HK-2 (cell line): Measurements from ENCODE around the gene ETDC.
A peak's percentile ranks its signal among the peaks of the same experiment; 100 is the strongest.
"Not testable (repeated sequence)": the region's sequence is repeated elsewhere in the genome, so short reads cannot be mapped to it uniquely, and the experiment has no call there.

Experiments
- DNase-seq: peaks from one replicate; pipeline ENCODE4 v3.0.0-alpha.2; 2018; ENCODE audit not compliant: unreplicated experiment

The ETDC gene

DNA sequence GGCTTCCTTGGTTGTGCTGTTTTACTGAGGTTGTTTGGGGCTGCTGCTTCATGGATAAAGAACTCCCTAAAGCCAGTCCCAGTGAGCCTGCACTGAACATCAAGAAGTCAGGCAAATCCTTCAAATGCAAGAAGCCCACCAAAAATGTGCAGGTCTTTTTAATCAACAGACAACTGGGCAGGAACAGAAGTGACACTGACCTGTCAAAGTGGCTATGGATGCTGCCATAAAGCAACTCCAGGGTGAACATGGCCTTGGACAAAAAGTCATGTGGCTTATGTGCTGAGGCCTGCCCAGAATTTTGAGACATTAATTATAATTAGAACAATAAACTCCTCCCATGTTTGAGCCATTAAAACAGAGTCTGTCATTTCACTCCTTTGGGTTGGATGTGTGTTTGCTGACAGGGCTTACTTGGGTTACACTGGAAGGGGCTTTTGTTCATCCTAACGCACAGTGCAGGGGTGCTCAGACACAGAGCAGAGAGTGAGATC is at the start of gene ETDC:
Gene ETDC (plus strand): TSS at position 51 of the 494 bp plus-strand sequence. CDS start 0 bp downstream, at position 51.
- no peak for DNase-seq

DNA sequence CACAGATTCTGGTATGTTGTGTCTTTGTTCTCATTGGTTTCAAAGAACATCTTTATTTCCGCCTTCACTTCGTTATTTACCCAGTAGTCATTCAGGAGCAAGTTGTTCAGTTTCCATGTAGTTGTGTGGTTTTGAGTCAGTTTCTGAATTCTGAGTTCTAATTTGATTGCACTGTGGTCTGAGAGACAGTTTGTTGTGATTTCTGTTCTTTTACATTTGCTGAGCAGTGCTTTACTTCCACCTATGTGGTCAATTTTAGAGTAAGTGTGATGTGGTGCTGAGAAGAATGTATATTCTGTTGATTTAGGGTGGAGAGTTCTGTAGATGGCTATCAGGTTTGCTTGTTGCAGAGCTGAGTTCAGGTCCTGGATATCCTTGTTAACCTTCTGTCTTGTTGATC is 48.3 kb upstream of the ETDC start:
- not testable (repeated sequence) for DNase-seq

DNA sequence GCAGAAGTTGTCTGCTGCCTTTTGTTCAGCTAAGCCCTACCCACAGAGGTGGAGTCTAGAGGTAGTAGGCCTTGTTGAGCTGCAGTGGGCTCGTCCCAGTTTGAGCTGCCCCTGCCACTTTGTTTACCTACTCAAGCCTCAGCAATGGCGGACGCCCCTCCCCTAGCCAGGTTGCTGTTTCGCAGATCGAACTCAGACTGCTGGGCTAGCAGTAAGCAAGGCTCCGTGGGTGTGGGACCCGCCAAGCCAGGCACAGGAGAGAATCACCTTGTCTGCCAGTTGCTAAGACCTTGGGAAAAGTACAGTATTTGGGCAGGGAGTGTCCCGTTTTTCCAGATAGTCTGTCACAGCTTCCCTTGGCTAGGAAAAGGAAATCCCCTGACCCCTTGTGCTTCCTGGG is 45.9 kb upstream of the ETDC start:
- not testable (repeated sequence) for DNase-seq

DNA sequence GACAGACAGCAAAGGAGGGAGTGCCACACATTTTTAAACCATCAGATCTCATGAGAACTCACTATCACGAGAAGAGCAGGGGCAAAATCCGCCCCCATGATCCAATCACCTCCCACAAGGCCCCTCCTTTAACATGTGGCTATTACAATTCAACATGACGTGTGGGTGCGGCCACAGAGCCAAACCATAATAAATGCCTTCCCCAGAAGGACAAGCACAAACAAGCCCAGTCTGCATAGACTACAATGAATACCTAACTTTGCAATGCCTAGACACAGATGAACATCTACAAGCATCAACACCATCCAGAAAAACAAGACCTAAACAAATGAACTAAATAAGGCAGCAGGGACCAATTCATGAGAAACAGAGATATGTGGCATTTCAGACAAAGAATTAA is 45.1 kb upstream of the ETDC start:
- no peak for DNase-seq

DNA sequence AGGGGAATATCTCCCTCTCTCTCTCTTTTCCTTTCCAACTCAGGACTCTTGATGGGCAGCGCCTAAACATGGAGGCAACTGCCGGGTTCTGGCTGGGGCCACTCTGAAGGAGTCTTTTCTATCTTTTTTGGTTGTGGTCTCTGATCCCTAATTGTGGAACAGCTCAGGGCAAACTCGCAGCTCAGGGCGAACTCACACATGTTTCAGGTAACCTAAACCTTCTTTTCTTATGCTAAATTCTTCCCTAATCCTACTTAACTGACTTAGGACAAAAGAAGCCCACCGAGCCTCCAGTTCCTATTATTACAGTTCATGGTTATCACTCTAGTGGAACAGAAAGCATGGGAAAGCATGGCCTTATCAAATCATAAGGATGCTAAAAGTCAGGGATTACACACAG is 36.1 kb upstream of the ETDC start:
- DNase-seq = no peak

DNA sequence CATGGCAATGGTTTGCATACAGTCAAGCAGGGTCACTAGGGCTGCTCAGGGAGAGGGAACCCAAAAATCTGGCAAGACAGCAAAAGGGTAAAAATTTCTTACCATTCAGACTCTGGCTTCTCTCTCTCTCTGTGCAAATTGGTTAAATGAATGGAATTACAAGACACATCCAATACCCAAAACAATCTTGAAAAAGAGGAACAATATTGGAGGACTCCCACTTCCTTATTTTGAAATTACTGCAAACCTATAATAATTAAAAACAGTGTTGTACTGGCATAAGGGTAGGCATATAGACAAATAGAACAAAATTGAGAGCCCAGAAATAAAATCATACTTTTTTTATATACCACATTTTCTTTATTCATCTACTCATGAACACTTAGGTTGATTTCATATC is 33.3 kb upstream of the ETDC start:
- DNase-seq = no peak

DNA sequence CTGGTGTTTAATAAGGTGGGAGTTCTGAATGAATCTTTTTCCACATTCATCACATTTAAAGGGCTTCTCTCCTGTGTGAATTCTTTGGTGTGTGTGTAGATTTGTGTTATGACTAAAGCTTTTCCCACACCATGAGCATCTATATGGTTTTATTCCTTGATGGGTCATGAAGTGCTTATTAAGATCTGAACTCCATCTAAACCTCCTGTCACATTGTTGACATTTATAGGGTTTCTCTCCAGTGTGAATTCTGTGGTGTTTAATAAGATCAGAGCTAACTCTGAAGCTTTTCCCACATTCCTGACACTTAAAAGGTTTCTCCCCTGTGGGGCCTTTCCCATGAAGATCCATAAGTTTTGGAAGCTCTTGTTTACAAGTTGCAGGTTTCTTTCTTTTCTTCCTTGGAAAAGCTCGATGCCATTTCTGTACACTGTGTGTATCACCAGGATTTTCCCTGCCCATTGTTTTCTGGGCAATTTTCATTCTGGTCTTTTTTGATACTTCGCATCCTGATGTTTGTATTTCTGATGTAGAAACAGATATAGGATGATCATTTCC is 21.9 kb upstream of the ETDC start:
- DNase-seq = no peak

DNA sequence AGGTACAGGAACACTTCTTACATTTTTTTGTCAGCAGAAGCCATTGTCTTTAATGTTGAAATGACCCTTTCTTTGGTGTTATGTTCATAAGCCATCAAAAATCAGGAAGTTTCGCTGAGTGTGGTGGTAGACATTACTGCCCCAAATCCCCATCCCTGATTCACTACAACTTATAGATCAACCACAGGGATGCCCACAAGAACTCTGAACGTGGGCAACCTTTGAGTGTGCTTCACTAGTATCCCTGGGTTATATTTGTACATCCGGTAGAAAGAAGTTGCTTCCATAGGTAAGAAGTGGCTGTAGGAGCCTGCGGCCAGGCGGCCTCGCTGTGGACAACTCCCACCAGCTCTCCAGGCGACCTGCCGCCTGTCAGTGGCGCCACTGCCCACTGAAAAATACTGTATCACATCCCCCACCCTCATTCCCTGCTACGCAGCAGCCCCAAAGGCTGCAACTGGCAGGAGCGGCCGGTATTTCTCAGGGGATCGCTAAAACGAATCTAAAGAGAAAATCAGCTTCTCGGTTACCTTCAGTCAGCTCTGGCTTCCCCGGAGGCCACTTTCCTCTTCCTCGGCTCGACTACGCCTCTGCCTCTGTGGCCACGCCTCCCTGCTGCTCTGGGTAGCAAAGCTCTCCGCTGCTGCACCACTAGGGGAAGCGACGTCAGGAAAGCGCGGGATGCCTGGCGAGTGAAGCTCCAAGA is 13.9 kb upstream of the ETDC start:
- DNase-seq = no peak

DNA sequence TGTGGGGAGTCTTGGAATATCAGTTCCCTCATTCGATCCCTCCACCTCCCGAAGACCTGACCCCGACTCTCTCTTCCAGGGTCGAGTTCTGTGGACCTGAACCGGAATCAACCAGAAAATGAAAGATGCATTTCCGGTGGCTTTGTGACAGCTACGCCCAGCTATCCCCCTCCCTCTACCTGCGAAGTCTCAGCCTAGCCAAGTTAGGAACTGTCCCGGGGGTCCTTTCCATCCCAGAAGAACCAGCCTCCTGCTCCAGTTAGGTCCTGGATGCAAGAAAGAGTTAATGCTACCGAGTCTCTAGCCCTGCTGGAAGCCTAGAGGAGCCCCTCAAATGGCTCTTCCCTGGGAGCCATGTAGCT is 13.4 kb upstream of the ETDC start:
- DNase-seq = no peak

DNA sequence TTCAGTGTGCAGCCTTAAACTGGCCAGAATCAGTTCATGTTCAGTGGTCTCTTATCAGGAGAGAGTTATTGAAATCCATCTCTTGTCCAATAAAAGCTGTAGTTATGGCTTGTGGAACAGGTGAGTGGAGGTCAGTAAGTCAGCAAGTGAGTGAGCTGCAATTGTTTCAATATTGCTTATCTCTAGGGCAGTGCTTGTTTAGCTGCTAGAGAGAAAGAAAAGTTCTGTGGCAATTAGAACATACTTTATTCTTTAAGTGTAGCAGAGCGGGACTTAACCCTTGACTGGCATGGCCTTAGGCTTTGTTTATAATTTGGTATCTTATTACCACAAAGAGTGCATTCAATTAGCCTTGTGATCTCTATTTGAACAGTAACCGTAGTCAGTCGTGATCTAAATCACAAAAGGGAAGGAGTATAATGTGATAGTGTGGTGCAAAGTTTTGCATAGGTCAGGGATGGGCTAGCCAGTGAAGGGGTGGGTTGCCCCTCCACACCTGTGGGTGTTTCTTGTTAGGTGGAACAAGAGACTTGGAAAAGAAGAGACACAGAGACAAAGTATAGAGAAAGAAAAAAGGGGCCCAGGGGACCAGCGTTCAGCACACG is 6.9 kb upstream of the ETDC start:
- DNase-seq = no peak

DNA sequence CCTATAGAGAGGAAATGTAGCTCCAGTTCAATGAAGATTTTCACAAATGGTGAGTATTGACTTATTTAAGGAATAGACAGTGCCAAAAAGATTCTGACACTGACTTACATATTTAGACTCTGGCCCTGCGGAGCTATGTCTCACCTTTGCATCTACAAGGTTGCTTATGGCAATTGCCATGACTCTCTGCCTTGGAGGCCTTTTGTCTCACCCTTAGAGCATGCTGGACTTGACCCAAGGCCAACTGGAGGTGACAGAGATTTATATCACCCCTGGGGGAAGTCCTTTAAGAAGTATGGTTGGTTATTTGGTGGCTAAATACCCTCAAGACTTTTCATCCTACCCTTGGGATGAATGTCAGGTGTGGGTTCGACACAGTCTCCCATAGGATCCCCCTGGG is 4.5 kb upstream of the ETDC start:
- DNase-seq = no peak

DNA sequence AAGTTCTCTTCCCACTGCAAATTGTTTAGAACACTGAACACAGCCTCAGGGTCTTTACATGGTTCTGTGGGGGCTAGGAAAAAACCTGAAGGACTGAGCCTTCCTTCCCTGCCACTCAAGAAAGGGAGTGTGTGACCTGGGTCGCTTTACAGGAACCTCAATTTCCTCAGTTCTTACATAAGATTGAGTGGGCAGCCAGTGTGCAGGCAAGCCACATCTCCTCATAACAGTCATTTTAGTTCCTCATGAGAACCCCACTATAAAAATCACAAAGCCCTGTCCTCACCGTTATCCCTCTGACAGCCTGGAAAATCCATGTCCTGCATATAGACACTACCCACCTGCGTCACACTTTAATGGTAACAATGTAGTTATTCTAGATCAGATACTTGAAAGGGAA is 2.1 kb upstream of the ETDC start:
- no peak for DNase-seq

DNA sequence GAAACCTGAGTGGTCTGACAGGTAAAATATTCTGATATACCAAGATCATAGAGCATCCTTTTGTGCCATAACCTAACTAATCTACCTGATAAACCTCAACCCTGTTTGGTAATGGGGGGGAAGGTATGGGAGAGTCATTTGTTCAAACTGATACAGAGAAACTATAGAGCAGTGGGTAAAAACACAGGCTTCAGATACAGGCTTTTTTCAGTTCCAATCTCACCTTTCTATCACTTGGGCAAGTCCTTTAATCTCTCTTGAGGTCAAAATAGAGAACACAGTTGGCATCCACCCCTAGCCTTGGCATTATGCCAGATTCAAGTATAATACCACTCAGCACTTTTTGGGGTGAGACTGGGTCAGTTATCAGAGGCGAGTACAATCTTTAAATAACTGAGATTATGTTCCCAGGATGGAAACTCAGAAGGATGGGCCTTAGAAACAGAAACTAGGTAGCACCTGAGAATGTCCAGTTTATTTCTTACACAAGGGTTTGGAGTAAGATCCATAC is 880 bp upstream of the ETDC start:
- no peak for DNase-seq

DNA sequence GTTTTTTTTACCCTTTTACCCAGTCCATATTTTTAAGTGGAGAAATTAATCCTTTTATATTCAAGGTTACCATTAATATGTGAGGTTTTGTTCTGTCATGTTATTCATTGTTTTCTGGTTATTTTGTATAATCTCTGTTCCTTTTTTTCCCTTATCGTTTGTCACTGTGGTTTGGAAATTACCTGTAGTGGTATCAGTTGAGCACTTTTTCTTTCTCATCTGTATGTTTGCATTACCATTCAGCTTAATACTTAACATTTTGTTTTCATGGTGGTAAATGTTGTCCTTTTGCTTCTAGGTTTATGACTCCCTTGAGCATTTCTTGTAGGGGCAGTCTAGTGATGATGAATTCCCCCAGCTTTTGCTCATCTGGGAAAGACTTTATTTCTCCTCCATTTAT is 6.6 kb downstream of the ETDC start:
- no peak for DNase-seq

DNA sequence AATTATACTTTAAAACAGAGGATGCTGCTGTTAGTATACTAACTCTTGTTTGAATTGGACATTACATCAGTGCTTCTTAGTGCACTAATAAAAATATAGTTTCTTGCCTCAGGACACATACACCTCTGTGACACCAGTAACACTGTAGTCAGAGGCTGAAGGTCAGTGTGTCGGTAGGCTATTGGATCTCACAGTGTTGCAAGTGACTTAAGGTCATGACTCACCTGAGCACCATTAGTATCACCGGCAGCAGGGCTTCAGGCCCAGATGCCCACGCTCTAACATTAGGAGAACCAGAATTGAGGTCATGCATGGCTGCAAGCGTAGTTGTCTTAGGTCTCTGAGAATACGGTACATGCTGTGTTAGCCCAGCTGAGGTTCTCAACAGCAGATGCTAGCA is 15.2 kb downstream of the ETDC start:
- no peak for DNase-seq

DNA sequence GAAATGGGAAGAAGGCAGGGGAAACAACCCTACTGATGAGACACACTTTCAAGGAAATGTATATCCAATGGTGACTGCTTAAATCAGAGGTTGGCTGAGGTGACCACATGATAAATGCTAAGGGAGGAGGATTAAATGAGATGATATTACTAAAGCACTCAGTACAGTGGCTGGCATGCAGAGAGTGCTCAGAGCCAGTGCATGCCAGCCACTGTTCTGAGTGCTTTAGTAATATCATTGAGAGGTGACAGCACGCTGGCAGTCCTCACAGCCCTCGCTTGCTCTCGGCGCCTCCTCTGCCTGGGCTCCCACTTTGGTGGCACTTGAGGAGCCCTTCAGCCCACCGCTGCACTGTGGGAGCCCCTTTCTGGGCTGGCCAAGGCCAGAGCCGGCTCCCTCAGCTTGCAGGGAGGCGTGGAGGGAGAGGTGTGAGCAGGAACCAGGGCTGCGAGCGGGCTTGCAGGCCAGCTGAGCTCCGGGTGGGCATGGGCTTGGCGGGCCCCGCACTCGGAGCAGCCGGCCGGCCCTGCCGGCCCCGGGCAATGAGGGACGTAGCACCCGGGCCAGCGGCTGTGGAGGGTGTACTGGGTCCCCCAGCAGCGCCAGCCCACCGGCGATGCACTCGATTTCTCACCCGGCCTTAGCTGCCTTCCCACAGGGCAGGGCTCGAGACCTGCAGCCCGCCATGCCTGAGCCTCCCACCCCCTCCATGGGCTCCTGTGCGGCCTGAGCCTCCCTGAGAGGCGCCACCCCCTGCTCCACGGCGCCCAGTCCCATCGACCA is 15.9 kb downstream of the ETDC start:
- not testable (repeated sequence) for DNase-seq

DNA sequence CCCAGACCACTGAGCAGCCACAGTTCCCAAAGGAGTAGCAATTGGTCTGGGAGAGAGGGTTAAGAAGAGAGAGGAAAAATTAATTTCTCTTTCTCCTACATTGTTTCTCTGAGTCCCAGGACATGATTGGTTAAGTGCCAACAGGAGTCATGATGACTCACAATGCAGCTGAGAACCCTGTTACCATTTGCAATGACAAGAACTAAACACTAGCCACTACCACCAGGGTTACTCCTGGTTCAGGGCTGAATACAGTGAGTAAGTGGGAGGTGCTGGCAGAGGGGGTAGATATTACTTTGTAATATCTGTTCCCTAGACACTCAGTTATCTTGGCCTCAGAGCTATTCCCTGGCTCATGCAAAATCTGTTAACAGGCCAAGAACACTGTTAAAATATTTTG is 18.0 kb downstream of the ETDC start:
- peak; percentile 1 for DNase-seq

DNA sequence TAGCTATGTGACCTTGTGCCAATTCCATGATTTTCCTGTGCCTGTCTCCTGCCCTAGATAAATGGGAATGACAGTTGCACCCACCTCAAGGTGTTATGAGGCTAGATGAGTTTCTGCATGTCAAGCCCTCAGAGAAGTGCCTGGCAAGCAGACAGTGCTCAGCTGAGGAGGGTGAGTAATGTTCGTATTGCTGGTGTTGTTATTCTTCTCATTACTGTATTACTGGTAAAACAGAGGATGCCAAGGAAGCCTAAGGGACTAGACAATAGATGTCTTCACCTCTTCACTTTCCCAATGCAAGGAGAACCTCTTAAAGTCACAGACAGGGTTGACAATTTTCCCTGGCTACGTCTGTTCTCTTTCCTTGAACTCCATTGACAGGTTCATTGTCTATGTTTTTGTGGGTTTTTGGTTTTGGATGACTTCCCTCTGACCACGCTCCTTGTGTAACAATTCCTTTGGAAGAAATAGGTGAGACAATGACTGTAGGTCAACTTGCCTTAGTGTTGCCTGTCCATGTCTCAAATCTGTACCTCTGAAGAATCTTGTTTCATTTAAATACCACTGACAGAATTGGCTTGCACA is 19.2 kb downstream of the ETDC start:
- DNase-seq = no peak

DNA sequence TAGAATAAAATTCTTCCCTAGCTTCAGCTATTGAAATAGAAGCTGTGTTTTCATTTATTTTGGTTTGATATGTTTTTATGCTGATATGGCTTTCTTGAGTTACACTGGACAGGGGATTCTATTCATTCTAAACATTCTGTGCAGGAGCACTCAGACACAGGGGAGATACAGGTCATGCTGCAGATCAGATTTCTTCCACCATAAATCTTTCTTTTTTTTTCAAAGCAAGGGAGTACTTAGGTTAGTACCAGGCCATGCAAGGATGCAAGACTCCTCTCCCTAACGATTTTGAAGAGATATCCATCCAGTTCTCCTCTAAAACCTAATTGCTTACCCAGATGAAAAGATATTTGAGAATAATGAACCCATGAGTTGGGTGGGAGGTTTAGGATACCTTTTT is 21.4 kb downstream of the ETDC start:
- DNase-seq = no peak

DNA sequence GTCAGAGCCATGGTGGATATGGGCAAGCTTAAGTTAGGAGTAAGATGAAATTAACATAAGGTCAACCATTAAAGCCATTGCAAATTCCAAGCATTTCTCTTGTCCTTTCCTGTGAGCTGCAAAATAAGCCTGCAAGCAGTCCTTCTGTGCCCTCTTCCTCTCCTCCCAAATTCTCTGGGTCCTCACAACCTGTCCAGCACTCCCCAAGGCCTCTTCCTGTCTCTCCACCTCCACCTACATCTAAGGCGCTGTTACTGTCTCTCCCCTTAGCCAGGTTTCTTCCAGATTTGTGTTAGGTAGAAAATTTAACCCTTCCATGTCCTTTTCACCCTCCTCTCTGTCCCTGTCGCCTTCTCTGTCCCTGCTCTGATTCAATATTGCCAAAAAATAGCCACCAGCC is 22.2 kb downstream of the ETDC start:
- no peak for DNase-seq

DNA sequence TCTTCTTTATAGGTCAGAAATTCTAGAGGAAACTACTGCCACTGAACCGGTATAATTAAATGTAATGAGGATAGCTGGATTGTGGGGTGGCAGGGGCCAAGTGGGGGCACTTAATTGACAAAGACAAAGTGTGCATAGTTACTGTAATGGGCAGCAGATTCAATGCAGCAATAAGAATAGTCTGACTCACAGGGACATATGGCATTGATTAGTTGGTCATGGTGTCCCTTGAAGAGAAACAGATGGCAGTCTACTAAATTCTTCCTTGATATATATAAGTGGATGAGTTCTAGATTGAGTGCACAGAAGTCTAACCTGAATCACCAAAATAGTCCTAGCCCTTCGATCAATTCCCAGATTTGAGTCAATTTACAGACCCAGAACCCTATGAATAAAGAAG is 31.6 kb downstream of the ETDC start:
- DNase-seq = no peak

DNA sequence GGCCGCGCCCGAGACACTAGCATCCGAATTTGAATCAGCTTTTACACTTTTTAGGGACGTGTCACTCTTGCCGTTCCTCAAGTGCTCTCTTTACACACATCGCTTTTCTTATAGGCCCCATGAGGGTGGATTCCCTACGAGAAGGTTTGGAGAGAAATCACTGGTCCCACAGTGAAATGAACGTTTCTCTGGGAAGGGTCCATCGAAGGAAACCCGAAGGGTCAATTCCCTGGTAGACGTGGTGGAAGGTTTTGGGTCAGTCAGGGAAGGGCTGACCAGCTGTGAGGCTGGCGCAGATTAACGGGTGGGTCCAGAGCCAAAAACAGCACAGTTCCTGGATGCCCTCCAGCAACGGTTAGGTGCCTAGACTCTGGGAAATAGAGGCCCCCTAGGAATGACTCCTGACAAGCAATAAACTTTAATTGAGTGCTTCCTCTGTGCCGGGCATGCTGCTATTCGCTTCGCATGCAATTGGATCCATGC is 35.9 kb downstream of the ETDC start:
- peak; percentile 20 for DNase-seq
